SK-N-MC (cell line): Measurements from ENCODE around the gene LTN1.

Experiments used
- DNase-seq: peaks from one replicate; pipeline ENCODE4 v3.0.0-alpha.2; 2011; ENCODE audit warnings: low read depth, low spot score
- H3K27ac ChIP-seq: fragments of 200-600 bp; sonication (generic); 2 replicates; pipeline ENCODE4 v1.5.1; 2016; ENCODE audit warnings: mixed run types
- H3K36me3 ChIP-seq: fragments of 200-600 bp; sonication (generic); 2 replicates; pipeline ENCODE4 v1.6.1; 2017; ENCODE audit warnings: antibody characterized with exemption, low read length, mixed read lengths; ENCODE audit not compliant: insufficient read depth
- H3K4me3 ChIP-seq: fragments of 200-600 bp; sonication (generic); 2 replicates; pipeline ENCODE4 v1.5.1; 2016
- H3K9ac ChIP-seq: fragments of 200-600 bp; sonication (generic); 2 replicates; pipeline ENCODE4 v1.8.0; 2017; ENCODE audit warnings: mixed run types, mixed read lengths; ENCODE audit not compliant: insufficient read length
- H3K9me3 ChIP-seq: fragments of 200-600 bp; sonication (generic); 2 replicates; pipeline ENCODE4 v1.6.1; 2017; ENCODE audit warnings: low read depth, mild to moderate bottlenecking, antibody characterized with exemption, low read length, moderate library complexity, mixed read lengths
- EZH2 ChIP-seq: fragments of 200-600 bp; sonication (generic); IDR thresholded peaks from one replicate; pipeline ENCODE4 v1.6.1; 2017; ENCODE audit warnings: antibody characterized with exemption
- FOXP2 ChIP-seq: optimal IDR thresholded peaks from 2 replicates; pipeline ENCODE3; 2011; ENCODE audit warnings: mild to moderate bottlenecking, moderate library complexity; ENCODE audit not compliant: insufficient read depth; ENCODE audit errors: extremely low read length, control extremely low read depth
- POLR2AphosphoS5 ChIP-seq: IDR thresholded peaks from 2 replicates; pipeline ENCODE4 v1.6.1; 2012; ENCODE audit warnings: mild to moderate bottlenecking, low read depth, low read length, borderline replicate concordance

The LTN1 gene

GRCh38 chr21:28927130-28927529 lies 65.5 kb downstream of the LTN1 start:
- no peak overlapping the region for H3K27ac ChIP-seq
- H3K36me3 ChIP-seq = peaks cover 7% of the 10 kb centered on the region; the same call in 1 of the 2 replicates
- no peak overlapping the region for H3K4me3 ChIP-seq
- H3K9ac ChIP-seq = no peak overlapping the region
- DNase-seq = no peak
- TF ChIP-seq FOXP2 = no peak
- TF ChIP-seq POLR2AphosphoS5 = no peak
- TF ChIP-seq EZH2 = no peak
- no peaks in the 10 kb centered on the region for H3K9me3 ChIP-seq

GRCh38 chr21:28923439-28923975 lies 69.2 kb downstream of the LTN1 start:
- Histone ChIP-seq H3K27ac (no peak overlapping the region), H3K9ac (no peak overlapping the region)

GRCh38 chr21:28922368-28922767 lies 70.3 kb downstream of the LTN1 start:
- DNase-seq = no peak
- Histone ChIP-seq H3K36me3 (no peaks in the 10 kb centered on the region), H3K9ac (no peak overlapping the region), H3K4me3 (no peak overlapping the region), H3K27ac (no peak overlapping the region), H3K9me3 (no peaks in the 10 kb centered on the region)
- TF ChIP-seq EZH2 (no peak), FOXP2 (no peak), POLR2AphosphoS5 (no peak)

More at GRCh38 chr21:28923439-28923975, 69.2 kb downstream of the LTN1 start:
- no peak for TF ChIP-seq EZH2
- TF ChIP-seq FOXP2 = no peak
- TF ChIP-seq POLR2AphosphoS5 = no peak
- DNase-seq = no peak
- Histone ChIP-seq H3K4me3 (no peak overlapping the region), H3K9me3 (no peaks in the 10 kb centered on the region), H3K36me3 (no peaks in the 10 kb centered on the region)

- H3K9me3 ChIP-seq = no peaks in the 10 kb centered on the region
- no peak overlapping the region for H3K27ac ChIP-seq
- TF ChIP-seq POLR2AphosphoS5 (no peak), EZH2 (no peak), FOXP2 (no peak)
- no peaks in the 10 kb centered on the region for H3K36me3 ChIP-seq
- DNase-seq = no peak
- H3K4me3 ChIP-seq = no peak overlapping the region
- no peak overlapping the region for H3K9ac ChIP-seq
Measured at GRCh38 chr21:28916150-28916893, 76.4 kb downstream of the LTN1 start.

GRCh38 chr21:28913071-28913470 lies 79.6 kb downstream of the LTN1 start:
- H3K9me3 ChIP-seq = no peaks in the 10 kb centered on the region
- no peaks in the 10 kb centered on the region for H3K36me3 ChIP-seq

GRCh38 chr21:28910280-28910887 lies 82.3 kb downstream of the LTN1 start:
- Histone ChIP-seq H3K4me3 (no peak overlapping the region), H3K9ac (no peak overlapping the region), H3K9me3 (no peaks in the 10 kb centered on the region), H3K27ac (no peak overlapping the region), H3K36me3 (no peaks in the 10 kb centered on the region)
- TF ChIP-seq FOXP2 = no peak
- TF ChIP-seq EZH2 = no peak
- no peak for TF ChIP-seq POLR2AphosphoS5
- no peak for DNase-seq

More at GRCh38 chr21:28913071-28913470, 79.6 kb downstream of the LTN1 start:
- no peak overlapping the region for H3K27ac ChIP-seq
- no peak overlapping the region for H3K9ac ChIP-seq
- TF ChIP-seq FOXP2 = no peak
- no peak for TF ChIP-seq EZH2
- no peak for TF ChIP-seq POLR2AphosphoS5
- DNase-seq = no peak
- H3K4me3 ChIP-seq = no peak overlapping the region

GRCh38 chr21:28908351-28908750 lies 84.3 kb downstream of the LTN1 start:
- DNase-seq = no peak

GRCh38 chr21:28906841-28907240 lies 85.8 kb downstream of the LTN1 start:
- Histone ChIP-seq H3K4me3 (no peak overlapping the region), H3K9ac (no peak overlapping the region)
- TF ChIP-seq FOXP2 (no peak), EZH2 (no peak), POLR2AphosphoS5 (no peak)

More at GRCh38 chr21:28908351-28908750, 84.3 kb downstream of the LTN1 start:
- Histone ChIP-seq H3K4me3 (no peak overlapping the region), H3K9me3 (no peaks in the 10 kb centered on the region), H3K9ac (no peak overlapping the region), H3K36me3 (no peaks in the 10 kb centered on the region), H3K27ac (no peak overlapping the region)
- TF ChIP-seq FOXP2 (no peak), POLR2AphosphoS5 (no peak), EZH2 (no peak)

GRCh38 chr21:28906236-28906635 lies 86.4 kb downstream of the LTN1 start:
- Histone ChIP-seq H3K27ac (no peak overlapping the region), H3K36me3 (no peaks in the 10 kb centered on the region), H3K4me3 (no peak overlapping the region), H3K9ac (no peak overlapping the region), H3K9me3 (no peaks in the 10 kb centered on the region)
- DNase-seq = no peak
- TF ChIP-seq POLR2AphosphoS5 (no peak), FOXP2 (no peak), EZH2 (no peak)

More at GRCh38 chr21:28906841-28907240, 85.8 kb downstream of the LTN1 start:
- Histone ChIP-seq H3K36me3 (no peaks in the 10 kb centered on the region), H3K9me3 (no peaks in the 10 kb centered on the region), H3K27ac (no peak overlapping the region)
- DNase-seq = no peak
